ENCODE results near the gene VPS16. TPM values are rescaled to one million over a fixed set of nuclear protein-coding genes. Genes with fewer than 3 reads are reported as not detected.

Gene VPS16
- total and polyA plus RNA-seq, 2 of the 13 experiments (the other 11 are each of a cell fraction or from before 2014, with no cell fraction given): 34.2 to 35.4 TPM

- ChIA-PET POLR2A (no interaction called here), CTCF (ENCODE audit: low intra/inter-chr PET ratio, low total read pairs) (no interaction called here)
- no peaks in the 10 kb centered on the region for H4K20me1 ChIP-seq (ENCODE audit: insufficient read depth, low read length)
- FAIRE-seq (no peak), ATAC-seq (no peak), DNase-seq (ENCODE audit: low spot score) (no peak)
- 63% methylated on average over 19 of the region's 19 CpGs for WGBS (ENCODE audit: low lambda C conversion rate)
- no peak overlapping the region for H3K4me3 ChIP-seq (replicated peaks in 1 of 3; ENCODE audit: insufficient read depth in 1 of 3, low read depth in 2 of 3, low read length in 3 of 3)
- peaks cover 10% of the 10 kb centered on the region for H3K4me1 ChIP-seq (ENCODE audit: insufficient read depth, low read length)
- no peak overlapping the region for H3K27ac ChIP-seq (ENCODE audit: extremely low read length, insufficient read depth, low read length)
- H3K36me3 ChIP-seq (replicated peaks in 1 of 2; ENCODE audit: control insufficient read depth in 1 of 2, insufficient read depth in 2 of 2, low read length in 2 of 2): no peaks in the 10 kb centered on the region
- no TSS peak for BruUV-seq (replicated peaks)
- intact Hi-C loops (cut with micrococcal nuclease; ENCODE audit: unreplicated experiment) (no loop called here), in situ Hi-C loops (cut with HindIII; ENCODE audit: extremely low pct_ligation_motif_present, low pct_unique_long_range_greater_than_20kb) (no loop called here)
- no peak overlapping the region for H3K9ac ChIP-seq (ENCODE audit: insufficient read depth, low read depth, low read length)
- H3K27me3 ChIP-seq (ENCODE audit: control insufficient read depth in 1 of 2, insufficient read depth in 2 of 2, low read length in 2 of 2): peaks cover 25 to 88% of the 10 kb centered on the region in 2 experiments
- no peak overlapping the region for H3K4me2 ChIP-seq (ENCODE audit: low read depth, low read length)
- H3K79me2 ChIP-seq (ENCODE audit: insufficient read depth, low read length): no peaks in the 10 kb centered on the region
- H2AFZ ChIP-seq (ENCODE audit: low read length): no peak overlapping the region
- no peaks in the 10 kb centered on the region for H3K9me3 ChIP-seq (ENCODE audit: low read length)
- TF ChIP-seq ARID2 (CRISPR knock-in tag; IDR thresholded peaks at IDR 0.05; ENCODE audit: borderline replicate concordance) (no peak), ZSCAN30 (CRISPR knock-in tag; IDR thresholded peaks at IDR 0.05) (no peak), SNAPC2 (CRISPR knock-in tag; IDR thresholded peaks at IDR 0.05) (no peak), ZBED4 (CRISPR knock-in tag; IDR thresholded peaks at IDR 0.05; ENCODE audit: borderline replicate concordance) (no peak), ZNF326 (CRISPR knock-in tag; IDR thresholded peaks at IDR 0.05; ENCODE audit: borderline replicate concordance) (no peak), ZNF570 (CRISPR knock-in tag; IDR thresholded peaks at IDR 0.05; ENCODE audit: borderline replicate concordance) (no peak), ZSCAN20 (CRISPR knock-in tag; IDR thresholded peaks at IDR 0.05; ENCODE audit: borderline replicate concordance) (no peak), HIC2 (CRISPR knock-in tag; IDR thresholded peaks at IDR 0.05; ENCODE audit: low read depth) (no peak), TCF7L2 (IDR thresholded peaks at IDR 0.05; ENCODE audit: low read depth, low read length) (no peak), NCOA2 (CRISPR knock-in tag; IDR thresholded peaks at IDR 0.05) (no peak), TFE3 (CRISPR knock-in tag; IDR thresholded peaks at IDR 0.05) (no peak)
Measured at GRCh38 chr20:2798095-2798805, 42.3 kb upstream of the VPS16 start.

All from HepG2 (cell line).